ENCODE results near the gene KAZALD1.

Gene KAZALD1, protein sequence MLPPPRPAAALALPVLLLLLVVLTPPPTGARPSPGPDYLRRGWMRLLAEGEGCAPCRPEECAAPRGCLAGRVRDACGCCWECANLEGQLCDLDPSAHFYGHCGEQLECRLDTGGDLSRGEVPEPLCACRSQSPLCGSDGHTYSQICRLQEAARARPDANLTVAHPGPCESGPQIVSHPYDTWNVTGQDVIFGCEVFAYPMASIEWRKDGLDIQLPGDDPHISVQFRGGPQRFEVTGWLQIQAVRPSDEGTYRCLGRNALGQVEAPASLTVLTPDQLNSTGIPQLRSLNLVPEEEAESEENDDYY

DNA sequence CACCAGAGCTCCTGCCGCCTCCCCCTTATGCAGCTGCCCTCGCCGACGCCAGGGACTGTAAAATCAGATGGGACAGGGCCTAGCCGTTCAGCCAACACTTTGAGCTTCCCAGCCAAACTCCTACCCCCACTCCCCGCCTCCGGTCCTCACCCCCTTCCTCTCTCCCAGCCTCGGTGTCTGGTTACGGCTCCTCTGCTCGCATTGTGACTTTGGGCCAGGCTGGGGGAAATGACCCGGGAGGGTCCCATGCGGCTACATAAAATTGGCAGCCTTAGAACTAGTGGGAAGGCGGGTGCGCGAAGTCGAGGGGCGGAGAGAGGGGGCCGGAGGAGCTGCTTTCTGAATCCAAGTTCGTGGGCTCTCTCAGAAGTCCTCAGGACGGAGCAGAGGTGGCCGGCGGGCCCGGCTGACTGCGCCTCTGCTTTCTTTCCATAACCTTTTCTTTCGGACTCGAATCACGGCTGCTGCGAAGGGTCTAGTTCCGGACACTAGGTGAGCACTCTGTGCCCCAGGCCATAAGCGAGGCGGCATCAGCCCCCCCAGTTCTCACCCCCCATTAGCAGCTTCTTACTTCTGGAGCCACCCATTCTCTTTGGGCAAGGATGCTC lies at the start of gene KAZALD1:
Gene KAZALD1 (plus strand): TSS at position 366 of the 608 bp plus-strand sequence. CDS start 604 bp downstream, outside the sequence.
- DNase-seq, result peak in 1 of 2 experiments; percentile 38

DNA sequence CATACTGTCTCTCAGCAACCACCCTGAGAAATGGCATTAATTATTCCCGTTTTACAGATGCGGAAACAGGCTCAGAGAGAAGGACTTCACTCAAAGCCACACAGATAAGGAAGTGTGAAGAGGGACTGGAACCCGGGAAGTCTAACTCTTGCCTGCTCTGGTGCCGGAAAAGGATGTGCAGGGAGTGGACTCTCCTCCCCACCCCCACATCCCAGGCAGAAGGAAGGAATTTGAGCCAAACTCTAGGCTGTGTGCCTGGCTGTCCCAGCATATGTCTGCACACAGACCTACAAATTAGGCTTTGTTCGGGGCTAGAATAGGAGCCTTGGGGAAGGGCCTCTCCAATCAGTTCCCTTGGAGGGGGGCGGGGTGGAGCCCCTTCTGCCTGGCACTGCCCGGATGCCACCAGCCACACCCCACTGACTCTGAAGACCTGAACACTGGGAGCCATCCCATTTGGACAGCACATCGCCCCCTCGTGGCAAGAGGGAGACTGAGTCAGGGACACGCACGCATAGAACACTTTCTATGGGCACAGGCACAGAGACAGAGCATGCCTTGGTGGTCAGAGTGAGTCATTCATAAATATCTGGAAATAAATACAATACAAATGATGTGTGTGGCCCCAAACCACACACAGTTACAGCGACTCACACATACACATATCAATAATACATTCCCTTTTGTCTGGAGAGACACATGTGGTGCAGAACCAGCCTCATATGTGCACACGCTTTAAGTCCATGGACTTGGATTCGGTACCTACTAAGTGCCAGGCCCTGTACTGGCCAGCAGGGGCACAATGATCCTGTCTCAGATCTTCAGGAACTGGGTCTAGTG lies 49.0 kb upstream of the KAZALD1 start:
- peak; percentile 38 to 77 for DNase-seq

GRCh38 chr10:101013365-101013825 lies 48.4 kb upstream of the KAZALD1 start:
- DNase-seq, result no peak

DNA sequence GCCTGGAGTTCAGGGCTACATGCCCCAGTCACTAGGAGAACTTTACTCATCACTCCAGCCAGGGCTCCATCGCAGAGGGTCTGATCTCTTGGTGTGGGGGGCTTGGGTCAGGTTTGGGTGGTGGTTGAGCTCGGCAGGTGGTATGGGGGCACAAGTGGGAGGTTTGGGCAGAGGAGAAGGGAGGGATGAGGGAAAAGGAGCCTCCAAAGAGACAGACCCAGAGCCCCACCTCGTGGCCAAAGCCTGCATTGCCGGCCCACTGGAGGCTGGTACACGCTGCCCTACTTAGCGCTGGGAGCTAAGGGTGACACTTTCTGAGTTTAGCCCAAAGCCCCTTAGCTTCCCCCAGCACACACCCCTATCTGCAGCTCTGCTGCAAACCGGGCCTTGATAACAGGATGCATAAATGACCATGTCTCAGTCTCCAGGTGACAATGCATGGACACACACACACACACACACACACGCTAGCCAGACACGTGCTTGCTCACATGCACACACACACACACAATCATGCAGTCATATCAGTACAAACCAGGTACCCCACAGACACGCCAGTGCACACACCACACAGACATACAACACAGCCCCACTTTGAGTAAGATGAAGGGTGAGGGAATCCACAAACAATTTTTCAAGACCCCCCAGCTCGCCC lies 47.4 kb upstream of the KAZALD1 start:
- DNase-seq, result peak; percentile 45 to 66

GRCh38 chr10:101014966-101015581 lies 46.7 kb upstream of the KAZALD1 start:
- DNase-seq, result no peak

GRCh38 chr10:101015582-101015973 lies 46.2 kb upstream of the KAZALD1 start:
- no peak for DNase-seq

DNA sequence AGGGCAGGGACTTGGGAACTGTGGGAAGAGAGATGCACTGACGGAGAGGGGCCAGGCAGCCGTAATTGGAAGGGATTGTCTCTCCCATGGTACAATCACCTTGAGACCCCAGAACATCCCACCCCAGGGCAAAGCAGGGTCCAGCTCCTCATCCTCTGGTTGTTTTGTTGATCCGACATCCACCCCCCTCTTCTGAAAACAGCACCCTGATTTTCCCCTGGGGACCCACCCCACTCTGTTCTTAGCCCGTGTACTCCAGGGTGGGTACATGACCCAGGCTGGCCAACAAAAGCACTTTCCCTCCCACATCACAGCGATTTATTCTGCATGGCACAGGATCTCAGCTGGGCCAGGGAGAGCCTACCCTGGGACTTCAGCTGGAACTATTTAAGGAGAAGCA lies 45.0 kb upstream of the KAZALD1 start:
- no peak for DNase-seq

GRCh38 chr10:101018118-101018599 lies 43.6 kb upstream of the KAZALD1 start:
- DNase-seq, result no peak

- peak in 1 of 2 experiments; percentile 52 for DNase-seq
Observed at GRCh38 chr10:101018600-101019439, 43.0 kb upstream of the KAZALD1 start.

DNA sequence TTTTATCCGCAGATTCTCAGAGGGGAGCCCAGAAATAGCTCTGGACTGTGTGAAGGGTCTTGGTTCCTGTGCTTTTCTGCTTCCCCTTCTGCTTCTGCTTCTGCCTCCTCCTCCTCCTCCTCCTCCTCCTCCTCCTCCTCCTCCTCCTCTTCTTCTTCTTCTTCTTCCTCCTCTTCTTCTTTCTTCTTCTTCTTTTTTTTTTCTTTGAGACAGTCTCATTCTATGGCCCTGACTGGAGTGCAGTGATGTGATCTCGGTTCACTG lies 42.4 kb upstream of the KAZALD1 start:
- DNase-seq, result no peak

GRCh38 chr10:101020427-101021075 lies 41.2 kb upstream of the KAZALD1 start:
- DNase-seq, result no peak

- no peak for DNase-seq
Observed at GRCh38 chr10:101021239-101021638, 40.5 kb upstream of the KAZALD1 start.

DNA sequence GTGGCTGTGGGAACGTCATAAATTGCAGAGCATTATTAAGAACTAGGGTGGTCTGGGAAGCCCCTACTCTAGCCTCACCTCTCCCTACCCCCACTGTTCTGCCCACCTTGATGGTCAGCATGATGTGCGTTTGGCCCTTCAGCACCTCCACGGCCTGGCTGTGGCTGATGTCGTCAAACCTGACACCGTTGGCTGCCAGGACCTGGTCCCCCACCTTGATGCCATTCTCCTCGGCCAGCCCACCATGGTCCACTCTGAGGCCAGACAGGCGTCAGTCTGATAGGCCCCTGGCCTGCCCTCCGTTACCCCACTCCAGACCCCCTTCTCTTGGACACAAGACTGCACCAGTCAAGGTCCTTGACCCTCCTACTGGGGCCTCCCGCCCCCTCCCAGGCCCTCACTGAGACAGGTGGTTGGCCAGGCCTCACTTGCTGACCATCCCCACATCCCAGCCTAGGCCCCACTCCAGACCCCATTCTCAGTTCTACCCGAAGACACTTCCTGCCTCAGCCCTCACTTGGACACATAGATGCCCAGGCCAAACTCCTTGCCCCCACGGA lies 40.0 kb upstream of the KAZALD1 start:
- DNase-seq, result no peak

- no peak for DNase-seq
Observed at GRCh38 chr10:101022967-101023705, 38.7 kb upstream of the KAZALD1 start.

- no peak for DNase-seq
Observed at GRCh38 chr10:101027106-101027720, 34.6 kb upstream of the KAZALD1 start.

DNA sequence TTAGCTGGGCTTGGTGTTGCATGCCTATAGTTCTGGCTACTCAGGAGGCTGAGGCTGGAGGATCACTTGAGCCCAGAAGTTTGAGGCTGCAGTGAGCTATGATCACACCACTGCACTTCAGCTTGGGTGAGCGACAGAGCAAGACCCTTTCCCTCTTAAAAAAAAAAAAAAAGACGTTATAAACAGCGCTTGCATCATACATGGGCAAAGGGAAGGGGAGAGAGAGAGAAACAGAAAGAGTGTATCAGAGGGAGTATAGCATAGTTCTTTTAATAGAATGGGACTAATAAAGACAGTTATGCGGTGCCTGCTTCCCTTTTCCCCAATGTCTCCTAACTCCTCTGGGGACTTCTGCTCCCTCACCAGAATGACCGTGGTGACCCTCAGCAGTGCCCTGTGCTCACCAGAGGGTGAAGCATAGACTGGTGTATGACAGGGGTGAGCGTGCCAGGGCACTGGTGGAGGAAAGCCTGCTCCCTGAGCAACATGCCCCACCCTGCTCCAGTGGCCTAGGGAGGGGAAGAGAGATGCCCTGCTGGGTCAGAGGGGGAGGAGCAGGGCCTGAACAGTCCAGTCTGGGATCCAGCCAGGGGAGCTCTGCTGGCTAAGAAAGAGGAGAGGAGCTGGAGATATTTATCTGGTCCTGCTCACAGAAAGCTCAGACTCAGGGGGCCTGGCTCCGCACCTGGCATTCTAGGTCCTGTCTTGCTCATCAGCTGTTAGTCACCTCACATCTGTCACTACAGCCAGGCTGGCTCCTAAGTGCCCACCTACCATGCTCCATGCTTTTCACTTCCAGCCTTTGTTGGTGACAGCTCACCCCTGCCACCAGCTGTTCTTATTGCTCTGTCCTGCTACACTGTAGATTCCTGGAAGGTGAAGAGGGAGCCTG lies 33.1 kb upstream of the KAZALD1 start:
- no peak for DNase-seq

GRCh38 chr10:101029520-101030295 lies 32.1 kb upstream of the KAZALD1 start:
- no peak for DNase-seq
